Mesendoderm (in vitro differentiated cells): ENCODE data around the gene KPNA2.
"Not testable (repeated sequence)": the region's sequence is repeated elsewhere in the genome, so short reads cannot be mapped to it uniquely, and the experiment has no call there.

Source experiments
- DNase-seq: peaks from one replicate; pipeline ENCODE4 v3.0.0; 2013
- H2AK5ac ChIP-seq: 2 replicates; pipeline ENCODE4 v1.6.1; 2013; ENCODE audit warnings: low read length, inconsistent platforms
- H2BK120ac ChIP-seq: 2 replicates; pipeline ENCODE4 v1.6.1; 2013; ENCODE audit warnings: low read depth, mild to moderate bottlenecking, low read length, moderate library complexity, mixed read lengths
- H2BK15ac ChIP-seq: replicated peaks from 2 replicates; pipeline ENCODE4 v1.6.1; 2013; ENCODE audit warnings: low read depth, mild to moderate bottlenecking, moderate library complexity
- H2BK5ac ChIP-seq: 2 replicates; pipeline ENCODE4 v1.6.1; 2013; ENCODE audit warnings: low read length, inconsistent platforms
- H3K18ac ChIP-seq: 2 replicates; pipeline ENCODE4 v1.6.1; 2013; ENCODE audit warnings: mild to moderate bottlenecking, low read length, mixed read lengths
- H3K23ac ChIP-seq: one replicate; pipeline ENCODE4 v1.6.1; 2013; ENCODE audit warnings: low read length
- H3K27ac ChIP-seq: 2 replicates; pipeline ENCODE4 v1.5.1; 2013; ENCODE audit warnings: low read depth, mild to moderate bottlenecking, inconsistent platforms, low read length, moderate library complexity
- H3K27me3 ChIP-seq: 2 replicates; pipeline ENCODE4 v1.6.1; 2013; ENCODE audit warnings: low read length, control low read depth, mild to moderate bottlenecking, inconsistent platforms; ENCODE audit not compliant: insufficient read depth, poor library complexity
- H3K36me3 ChIP-seq: 2 replicates; pipeline ENCODE4 v1.6.1; 2013; ENCODE audit warnings: low read length, inconsistent platforms; ENCODE audit not compliant: control insufficient read depth, insufficient read depth
- H3K4ac ChIP-seq: one replicate; pipeline ENCODE4 v1.6.1; 2013; ENCODE audit warnings: low read depth, mild to moderate bottlenecking, low read length, moderate library complexity
- H3K4me1 ChIP-seq: 2 replicates; pipeline ENCODE4 v1.6.1; 2013; ENCODE audit warnings: low read depth, low read length, inconsistent platforms; ENCODE audit not compliant: control insufficient read depth
- H3K4me2 ChIP-seq: 2 replicates; pipeline ENCODE4 v1.6.1; 2013; ENCODE audit warnings: low read length
- H3K4me3 ChIP-seq: 2 replicates; pipeline ENCODE4 v1.5.1; 2013; ENCODE audit warnings: mild to moderate bottlenecking, low read length
- H3K56ac ChIP-seq: one replicate; pipeline ENCODE4 v1.6.1; 2013; ENCODE audit warnings: low read length
- H3K79me1 ChIP-seq: 2 replicates; pipeline ENCODE4 v1.6.1; 2013; ENCODE audit warnings: low read length, inconsistent platforms
- H3K79me2 ChIP-seq: 2 replicates; pipeline ENCODE4 v1.6.1; 2013; ENCODE audit warnings: mild to moderate bottlenecking, low read length; ENCODE audit not compliant: control insufficient read depth, insufficient read depth
- H3K9ac ChIP-seq: 2 replicates; pipeline ENCODE4 v1.6.1; 2013; ENCODE audit warnings: low read length, inconsistent platforms
- H4K5ac ChIP-seq: one replicate; pipeline ENCODE4 v1.6.1; 2013; ENCODE audit warnings: low read length
- H4K8ac ChIP-seq: one replicate; pipeline ENCODE4 v1.6.1; 2013; ENCODE audit warnings: low read depth, mild to moderate bottlenecking, control low read depth, low read length, moderate library complexity
- WGBS: extraction: QIAGEN DNeasy Blood & Tissue Kit; methylation state at CpG from one replicate; pipeline ENCODE4 v1.1.7; 2013; ENCODE audit warnings: low lambda C conversion rate, missing lambda C conversion rate; ENCODE audit not compliant: insufficient coverage; ENCODE audit errors: extremely low coverage; 5-methylcytosine and 5-hydroxymethylcytosine counted together

KPNA2 gene

GRCh38 chr17:68060336-68060735 lies 24.8 kb downstream of the KPNA2 start:
- Histone ChIP-seq H3K4me1 (no peaks in the 10 kb centered on the region), H2AK5ac (no peak overlapping the region), H3K4ac (no peak overlapping the region), H4K8ac (no peak overlapping the region), H3K56ac (no peak overlapping the region), H3K4me2 (no peak overlapping the region), H3K18ac (no peak overlapping the region), H3K23ac (no peak overlapping the region), H3K79me2 (no peaks in the 10 kb centered on the region), H3K79me1 (no peaks in the 10 kb centered on the region), H2BK120ac (no peak overlapping the region), H3K27ac (no peak overlapping the region), H4K5ac (no peak overlapping the region), H3K9ac (no peak overlapping the region), H3K27me3 (no peaks in the 10 kb centered on the region), H3K36me3 (no peaks in the 10 kb centered on the region), H3K4me3 (no peak overlapping the region), H2BK5ac (no peak overlapping the region), H2BK15ac (no peak overlapping the region)
- no peak for DNase-seq
- WGBS, result no CpG with 5 or more reads among the region's 2 CpGs

DNA sequence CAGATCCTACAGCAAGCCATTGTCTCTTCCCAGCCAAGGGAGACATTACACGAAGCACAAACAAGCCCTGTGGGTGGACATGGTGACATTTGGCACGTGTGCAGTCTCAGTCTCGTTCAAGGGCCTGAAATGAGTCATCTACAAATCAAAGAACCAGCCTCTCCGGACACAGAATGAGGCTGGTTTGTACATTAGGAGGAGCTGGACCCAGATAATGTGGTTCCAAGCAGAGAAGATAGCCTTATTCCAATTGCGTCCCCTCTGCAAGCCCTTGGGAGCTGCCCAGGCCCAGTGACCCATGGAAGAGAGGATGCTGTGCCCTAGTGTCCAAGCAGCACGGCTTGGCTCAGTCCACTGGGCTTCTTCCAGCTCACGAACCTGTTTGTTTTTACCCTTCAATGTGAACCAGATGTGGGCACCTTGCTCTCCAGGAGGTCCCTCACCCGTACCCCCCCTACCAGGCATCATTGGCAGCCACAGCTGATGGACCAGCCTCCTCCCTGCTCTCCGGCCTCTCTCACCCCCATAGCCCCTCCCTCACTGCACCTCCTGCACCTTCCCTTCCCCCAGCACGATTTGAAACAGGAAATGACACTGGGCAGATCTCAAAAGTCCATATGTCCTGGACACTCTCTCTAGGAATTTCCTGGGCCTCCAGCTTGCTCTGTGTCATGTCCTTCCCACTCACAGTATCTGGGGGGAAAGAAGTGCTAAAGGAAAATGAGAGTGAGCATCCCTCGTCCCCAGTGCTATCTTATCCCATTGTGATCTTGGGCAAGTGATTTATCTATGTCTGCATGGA lies 26.2 kb downstream of the KPNA2 start:
- no peak overlapping the region for H2BK120ac ChIP-seq
- H3K27ac ChIP-seq, result no peak overlapping the region
- no peak overlapping the region for H4K5ac ChIP-seq
- H2AK5ac ChIP-seq, result no peak overlapping the region
- no peaks in the 10 kb centered on the region for H3K79me2 ChIP-seq
- H2BK5ac ChIP-seq, result no peak overlapping the region
- no peak overlapping the region for H3K4ac ChIP-seq
- H3K23ac ChIP-seq, result no peak overlapping the region
- H2BK15ac ChIP-seq, result no peak overlapping the region
- H3K9ac ChIP-seq, result no peak overlapping the region
- H3K4me3 ChIP-seq, result no peak overlapping the region
- no peak overlapping the region for H4K8ac ChIP-seq
- no peak for DNase-seq
- no peak overlapping the region for H3K4me2 ChIP-seq
- no peak overlapping the region for H3K56ac ChIP-seq
- H3K18ac ChIP-seq, result no peak overlapping the region
- no peaks in the 10 kb centered on the region for H3K4me1 ChIP-seq
- no peaks in the 10 kb centered on the region for H3K27me3 ChIP-seq
- H3K36me3 ChIP-seq, result no peaks in the 10 kb centered on the region
- no peaks in the 10 kb centered on the region for H3K79me1 ChIP-seq
- no CpG with 5 or more reads among the region's 11 CpGs for WGBS

DNA sequence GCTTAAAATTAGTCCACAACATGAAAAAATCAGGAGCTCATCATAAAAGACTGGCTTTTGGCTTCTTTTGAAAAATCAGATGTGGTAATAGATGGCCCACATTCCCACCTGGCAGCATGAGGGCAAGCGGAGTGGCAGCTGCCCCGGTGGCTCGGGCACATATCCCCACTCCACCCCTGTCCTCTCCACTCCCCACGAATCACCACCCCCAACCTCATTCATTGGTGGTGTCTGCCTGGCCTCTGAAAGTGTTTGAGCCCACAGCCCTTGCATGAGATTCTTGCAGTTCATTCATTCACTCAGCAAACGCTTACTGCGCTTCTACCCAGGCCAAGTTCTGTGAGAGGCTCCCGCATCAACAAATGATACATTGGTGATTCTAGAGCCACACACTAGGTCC lies 29.8 kb downstream of the KPNA2 start:
- H3K4me1 ChIP-seq, H2BK15ac ChIP-seq, H3K27ac ChIP-seq, H3K56ac ChIP-seq, H2BK120ac ChIP-seq, H4K5ac ChIP-seq, H4K8ac ChIP-seq, H3K4ac ChIP-seq, H2AK5ac ChIP-seq, H3K4me2 ChIP-seq, H3K4me3 ChIP-seq, H3K9ac ChIP-seq, H3K23ac ChIP-seq, H3K79me1 ChIP-seq, DNase-seq, H3K27me3 ChIP-seq, H3K18ac ChIP-seq, H3K36me3 ChIP-seq, H3K79me2 ChIP-seq, H2BK5ac ChIP-seq: not testable (repeated sequence)
- WGBS, result no CpG with 5 or more reads among the region's 7 CpGs

- H3K79me2 ChIP-seq, H3K4me2 ChIP-seq, H3K23ac ChIP-seq, H3K27ac ChIP-seq, H2AK5ac ChIP-seq, H2BK15ac ChIP-seq, H3K27me3 ChIP-seq, H3K79me1 ChIP-seq, H2BK120ac ChIP-seq, DNase-seq, H3K36me3 ChIP-seq, H3K9ac ChIP-seq, H3K4me3 ChIP-seq, H4K5ac ChIP-seq, H3K56ac ChIP-seq, H3K18ac ChIP-seq, H2BK5ac ChIP-seq, H3K4me1 ChIP-seq, H4K8ac ChIP-seq, H3K4ac ChIP-seq: not testable (repeated sequence)
- WGBS, result no CpG with 5 or more reads among the region's 3 CpGs
Observed at GRCh38 chr17:68068512-68068911, 33.0 kb downstream of the KPNA2 start.

- H3K79me2 ChIP-seq, result not testable (repeated sequence)
- WGBS, result no CpG with 5 or more reads among the region's 15 CpGs
Observed at GRCh38 chr17:68070582-68071444, 35.3 kb downstream of the KPNA2 start.

More at GRCh38 chr17:68070582-68071444, 35.3 kb downstream of the KPNA2 start:
- H3K4me2 ChIP-seq, H3K36me3 ChIP-seq, H3K9ac ChIP-seq, H2BK5ac ChIP-seq, H3K18ac ChIP-seq, H3K4me1 ChIP-seq, H2AK5ac ChIP-seq, H4K8ac ChIP-seq, H2BK120ac ChIP-seq, H3K23ac ChIP-seq, H3K27ac ChIP-seq, H2BK15ac ChIP-seq, H3K56ac ChIP-seq, H3K27me3 ChIP-seq, H3K4me3 ChIP-seq, H3K79me1 ChIP-seq, H4K5ac ChIP-seq, H3K4ac ChIP-seq, DNase-seq: not testable (repeated sequence)
